ENCODE data around the gene BMAL1. TPM values are rescaled to one million over a fixed set of nuclear protein-coding genes. Genes with fewer than 3 reads are reported as not detected.

Gene BMAL1
- total RNA-seq, 1 experiment from 2014 or later, result 8.3 TPM

DNA sequence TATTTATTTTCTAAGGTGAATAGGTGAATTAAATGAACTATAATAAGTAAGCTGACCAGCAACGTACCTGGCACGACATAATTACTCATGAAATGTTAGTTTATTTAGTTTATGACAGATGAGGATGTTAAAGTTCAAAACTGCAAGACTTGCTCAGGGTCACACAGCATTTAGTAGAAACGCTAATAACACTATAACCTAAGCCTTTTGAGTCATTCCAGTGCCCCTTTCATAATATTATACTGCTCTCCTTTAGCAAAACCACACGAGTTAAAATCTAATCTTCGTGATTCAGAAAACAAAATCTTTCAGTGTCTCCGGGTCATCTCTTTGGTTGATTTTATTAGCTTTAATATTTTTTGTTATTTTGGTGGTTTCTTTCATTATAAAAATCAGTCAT is 145.8 kb downstream of the BMAL1 start (continued):
- TF ChIP-seq TCF7 (CRISPR knock-in tag; IDR thresholded peaks at IDR 0.05; ENCODE audit: low read depth) (no peak), GABPB1 (CRISPR knock-in tag; IDR thresholded peaks at IDR 0.05) (no peak), ZNF416 (CRISPR knock-in tag; IDR thresholded peaks at IDR 0.05) (no peak)
- TF ChIP-seq, protein P1, sequence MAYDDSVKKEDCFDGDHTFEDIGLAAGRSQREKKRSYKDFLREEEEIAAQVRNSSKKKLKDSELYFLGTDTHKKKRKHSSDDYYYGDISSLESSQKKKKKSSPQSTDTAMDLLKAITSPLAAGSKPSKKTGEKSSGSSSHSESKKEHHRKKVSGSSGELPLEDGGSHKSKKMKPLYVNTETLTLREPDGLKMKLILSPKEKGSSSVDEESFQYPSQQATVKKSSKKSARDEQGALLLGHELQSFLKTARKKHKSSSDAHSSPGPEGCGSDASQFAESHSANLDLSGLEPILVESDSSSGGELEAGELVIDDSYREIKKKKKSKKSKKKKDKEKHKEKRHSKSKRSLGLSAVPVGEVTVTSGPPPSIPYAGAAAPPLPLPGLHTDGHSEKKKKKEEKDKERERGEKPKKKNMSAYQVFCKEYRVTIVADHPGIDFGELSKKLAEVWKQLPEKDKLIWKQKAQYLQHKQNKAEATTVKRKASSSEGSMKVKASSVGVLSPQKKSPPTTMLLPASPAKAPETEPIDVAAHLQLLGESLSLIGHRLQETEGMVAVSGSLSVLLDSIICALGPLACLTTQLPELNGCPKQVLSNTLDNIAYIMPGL (CRISPR knock-in tag; IDR thresholded peaks at IDR 0.05), result no peak
- TF ChIP-seq, protein P2, sequence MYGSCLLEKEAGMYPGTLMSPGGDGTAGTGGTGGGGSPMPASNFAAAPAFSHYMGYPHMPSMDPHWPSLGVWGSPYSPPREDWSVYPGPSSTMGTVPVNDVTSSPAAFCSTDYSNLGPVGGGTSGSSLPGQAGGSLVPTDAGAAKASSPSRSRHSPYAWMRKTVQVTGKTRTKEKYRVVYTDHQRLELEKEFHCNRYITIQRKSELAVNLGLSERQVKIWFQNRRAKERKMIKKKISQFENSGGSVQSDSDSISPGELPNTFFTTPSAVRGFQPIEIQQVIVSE (CRISPR knock-in tag; IDR thresholded peaks at IDR 0.05; ENCODE audit: borderline replicate concordance), result no peak

DNA sequence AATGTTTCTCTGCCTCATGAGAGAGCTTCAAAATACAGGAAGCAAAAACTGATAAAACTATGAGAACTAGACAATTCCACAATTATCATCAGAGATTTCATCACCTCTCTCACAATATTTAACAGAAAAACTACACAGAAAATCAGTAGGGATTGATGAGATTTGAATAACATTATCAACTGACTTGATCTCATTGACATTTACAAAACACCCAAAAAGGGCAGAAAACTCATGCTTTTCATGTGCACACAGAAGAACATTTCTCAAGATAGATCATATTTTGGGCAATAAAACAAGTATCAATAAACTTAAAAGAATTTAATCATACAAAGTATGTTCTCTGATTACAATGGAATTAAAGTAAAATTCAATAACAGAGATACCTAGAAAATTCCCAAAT is 149.8 kb downstream of the BMAL1 start:
- H3K36me3 Mint-ChIP-seq, result peaks cover 32% of the 10 kb centered on the region
- no peaks in the 10 kb centered on the region for H3K4me1 Mint-ChIP-seq
- no peaks in the 10 kb centered on the region for H3K27me3 Mint-ChIP-seq (ENCODE audit: low read depth)
- TF ChIP-seq TEAD1 (CRISPR knock-in tag; IDR thresholded peaks at IDR 0.05) (no peak), ZNF396 (CRISPR knock-in tag; IDR thresholded peaks at IDR 0.05; ENCODE audit: borderline replicate concordance) (no peak), KAT7 (CRISPR knock-in tag; IDR thresholded peaks at IDR 0.05; ENCODE audit: borderline replicate concordance) (no peak), ZNF232 (CRISPR knock-in tag; IDR thresholded peaks at IDR 0.05) (no peak), EMX1 (CRISPR knock-in tag; IDR thresholded peaks at IDR 0.05) (no peak), GTF2I (CRISPR knock-in tag; conservative IDR thresholded peaks at IDR 0.05) (no peak), TCF7 (CRISPR knock-in tag; IDR thresholded peaks at IDR 0.05; ENCODE audit: low read depth) (no peak), CBFB (CRISPR knock-in tag; IDR thresholded peaks at IDR 0.05; ENCODE audit: low read depth) (no peak), JUN (CRISPR knock-in tag; IDR thresholded peaks at IDR 0.05) (no peak)
- TF ChIP-seq, protein P3, sequence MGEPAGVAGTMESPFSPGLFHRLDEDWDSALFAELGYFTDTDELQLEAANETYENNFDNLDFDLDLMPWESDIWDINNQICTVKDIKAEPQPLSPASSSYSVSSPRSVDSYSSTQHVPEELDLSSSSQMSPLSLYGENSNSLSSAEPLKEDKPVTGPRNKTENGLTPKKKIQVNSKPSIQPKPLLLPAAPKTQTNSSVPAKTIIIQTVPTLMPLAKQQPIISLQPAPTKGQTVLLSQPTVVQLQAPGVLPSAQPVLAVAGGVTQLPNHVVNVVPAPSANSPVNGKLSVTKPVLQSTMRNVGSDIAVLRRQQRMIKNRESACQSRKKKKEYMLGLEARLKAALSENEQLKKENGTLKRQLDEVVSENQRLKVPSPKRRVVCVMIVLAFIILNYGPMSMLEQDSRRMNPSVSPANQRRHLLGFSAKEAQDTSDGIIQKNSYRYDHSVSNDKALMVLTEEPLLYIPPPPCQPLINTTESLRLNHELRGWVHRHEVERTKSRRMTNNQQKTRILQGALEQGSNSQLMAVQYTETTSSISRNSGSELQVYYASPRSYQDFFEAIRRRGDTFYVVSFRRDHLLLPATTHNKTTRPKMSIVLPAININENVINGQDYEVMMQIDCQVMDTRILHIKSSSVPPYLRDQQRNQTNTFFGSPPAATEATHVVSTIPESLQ (CRISPR knock-in tag; IDR thresholded peaks at IDR 0.05), result no peak
- TF ChIP-seq, protein P4, sequence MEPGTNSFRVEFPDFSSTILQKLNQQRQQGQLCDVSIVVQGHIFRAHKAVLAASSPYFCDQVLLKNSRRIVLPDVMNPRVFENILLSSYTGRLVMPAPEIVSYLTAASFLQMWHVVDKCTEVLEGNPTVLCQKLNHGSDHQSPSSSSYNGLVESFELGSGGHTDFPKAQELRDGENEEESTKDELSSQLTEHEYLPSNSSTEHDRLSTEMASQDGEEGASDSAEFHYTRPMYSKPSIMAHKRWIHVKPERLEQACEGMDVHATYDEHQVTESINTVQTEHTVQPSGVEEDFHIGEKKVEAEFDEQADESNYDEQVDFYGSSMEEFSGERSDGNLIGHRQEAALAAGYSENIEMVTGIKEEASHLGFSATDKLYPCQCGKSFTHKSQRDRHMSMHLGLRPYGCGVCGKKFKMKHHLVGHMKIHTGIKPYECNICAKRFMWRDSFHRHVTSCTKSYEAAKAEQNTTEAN (CRISPR knock-in tag; IDR thresholded peaks at IDR 0.05), result no peak
- TF ChIP-seq, protein P5, sequence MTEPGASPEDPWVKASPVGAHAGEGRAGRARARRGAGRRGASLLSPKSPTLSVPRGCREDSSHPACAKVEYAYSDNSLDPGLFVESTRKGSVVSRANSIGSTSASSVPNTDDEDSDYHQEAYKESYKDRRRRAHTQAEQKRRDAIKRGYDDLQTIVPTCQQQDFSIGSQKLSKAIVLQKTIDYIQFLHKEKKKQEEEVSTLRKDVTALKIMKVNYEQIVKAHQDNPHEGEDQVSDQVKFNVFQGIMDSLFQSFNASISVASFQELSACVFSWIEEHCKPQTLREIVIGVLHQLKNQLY (CRISPR knock-in tag; IDR thresholded peaks at IDR 0.05), result no peak
- TF ChIP-seq, protein P6, sequence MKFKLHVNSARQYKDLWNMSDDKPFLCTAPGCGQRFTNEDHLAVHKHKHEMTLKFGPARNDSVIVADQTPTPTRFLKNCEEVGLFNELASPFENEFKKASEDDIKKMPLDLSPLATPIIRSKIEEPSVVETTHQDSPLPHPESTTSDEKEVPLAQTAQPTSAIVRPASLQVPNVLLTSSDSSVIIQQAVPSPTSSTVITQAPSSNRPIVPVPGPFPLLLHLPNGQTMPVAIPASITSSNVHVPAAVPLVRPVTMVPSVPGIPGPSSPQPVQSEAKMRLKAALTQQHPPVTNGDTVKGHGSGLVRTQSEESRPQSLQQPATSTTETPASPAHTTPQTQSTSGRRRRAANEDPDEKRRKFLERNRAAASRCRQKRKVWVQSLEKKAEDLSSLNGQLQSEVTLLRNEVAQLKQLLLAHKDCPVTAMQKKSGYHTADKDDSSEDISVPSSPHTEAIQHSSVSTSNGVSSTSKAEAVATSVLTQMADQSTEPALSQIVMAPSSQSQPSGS (CRISPR knock-in tag; IDR thresholded peaks at IDR 0.05; ENCODE audit: borderline replicate concordance, low read depth), result no peak
- CTCF ChIA-PET, result no interaction called here
- no peak for DNase-seq (ENCODE audit: low spot score)
- POLR2A ChIA-PET, result no interaction called here
- H3K27ac Mint-ChIP-seq, result no peak overlapping the region
- H3K4me3 Mint-ChIP-seq, result no peak overlapping the region
- peaks cover 45% of the 10 kb centered on the region for H3K9me3 Mint-ChIP-seq
- ATAC-seq, result no peak

DNA sequence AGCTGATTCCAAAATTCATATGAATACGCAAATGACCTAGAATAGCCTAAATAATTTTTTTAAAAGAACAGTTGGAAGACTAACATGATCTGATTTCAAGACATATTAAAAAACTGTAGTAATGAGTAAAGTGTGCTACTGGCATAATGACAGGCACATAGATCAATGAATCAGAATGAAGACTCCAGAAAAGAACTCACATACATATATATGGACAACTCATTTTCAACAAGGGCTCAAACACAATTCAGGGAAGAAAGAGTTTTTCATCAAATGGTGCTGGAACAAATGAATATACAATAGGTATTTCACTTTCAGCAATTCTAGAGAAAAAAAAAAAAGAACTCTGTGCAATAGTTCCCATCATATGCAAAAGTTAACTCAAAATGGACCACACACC is 151.7 kb downstream of the BMAL1 start:
- H3K4me1 Mint-ChIP-seq, result peaks cover 10% of the 10 kb centered on the region
- ChIA-PET POLR2A (no interaction called here), CTCF (no interaction called here)
- no peak overlapping the region for H3K27ac Mint-ChIP-seq
- ATAC-seq (no peak), DNase-seq (ENCODE audit: low spot score) (no peak)
- H3K4me3 Mint-ChIP-seq, result no peak overlapping the region
- H3K27me3 Mint-ChIP-seq (ENCODE audit: low read depth), result no peaks in the 10 kb centered on the region
- H3K36me3 Mint-ChIP-seq, result peaks cover 32% of the 10 kb centered on the region
- no peak for TF ChIP-seq TEAD4 (CRISPR knock-in tag; IDR thresholded peaks at IDR 0.05)
- peaks cover 45% of the 10 kb centered on the region for H3K9me3 Mint-ChIP-seq

All from WTC11 (cell line).